KMS-11 (cell line): ENCODE data around the gene CALN1.

ENCODE experiments used
- H2AFZ ChIP-seq: fragments of 200-600 bp; sonication (generic); 2 replicates; pipeline ENCODE4 v1.6.1; 2016; ENCODE audit warnings: antibody characterized with exemption, mixed run types, low read depth
- H3K27ac ChIP-seq: fragments of 200-600 bp; sonication (generic); 2 replicates; pipeline ENCODE4 v1.6.1; 2016; ENCODE audit warnings: mild to moderate bottlenecking, mixed run types
- H3K27me3 ChIP-seq: fragments of 200-600 bp; sonication (generic); 2 replicates; pipeline ENCODE4 v1.6.1; 2017; ENCODE audit warnings: mild to moderate bottlenecking, low read depth, mixed run types, moderate library complexity; ENCODE audit not compliant: insufficient read depth
- H3K36me3 ChIP-seq: fragments of 200-600 bp; sonication (generic); 2 replicates; pipeline ENCODE4 v1.6.1; 2017; ENCODE audit warnings: mild to moderate bottlenecking, mixed run types; ENCODE audit not compliant: insufficient read depth
- H3K4me1 ChIP-seq: fragments of 200-600 bp; sonication (generic); 2 replicates; pipeline ENCODE4 v1.6.1; 2016; ENCODE audit warnings: mild to moderate bottlenecking, low read depth, mixed run types; ENCODE audit not compliant: poor library complexity, severe bottlenecking
- H3K4me2 ChIP-seq: fragments of 200-600 bp; sonication (generic); 2 replicates; pipeline ENCODE4 v1.7.0; 2016; ENCODE audit warnings: mild to moderate bottlenecking, mixed run types
- H3K4me3 ChIP-seq: fragments of 200-600 bp; sonication (generic); IDR thresholded peaks from 2 replicates; pipeline ENCODE4 v1.6.1; 2017; ENCODE audit warnings: low read depth, low read length, mixed read lengths; ENCODE audit not compliant: insufficient read depth
- H3K79me2 ChIP-seq: fragments of 200-600 bp; sonication (generic); 2 replicates; pipeline ENCODE4 v1.6.1; 2016; ENCODE audit warnings: low read depth, mixed run types; ENCODE audit not compliant: insufficient read depth
- H3K9ac ChIP-seq: fragments of 200-600 bp; sonication (generic); 2 replicates; pipeline ENCODE4 v1.6.1; 2016; ENCODE audit warnings: mild to moderate bottlenecking, mixed run types
- H4K20me1 ChIP-seq: fragments of 200-600 bp; sonication (generic); 2 replicates; pipeline ENCODE4 v1.6.1; 2016; ENCODE audit warnings: mild to moderate bottlenecking, mixed run types; ENCODE audit not compliant: insufficient read depth
- TF ChIP-seq, protein P1 (sequence below): fragments of 200-600 bp; sonication (generic); conservative IDR thresholded peaks from 2 replicates; pipeline ENCODE4 v1.6.1; 2017; ENCODE audit warnings: low read depth, mild to moderate bottlenecking, antibody characterized with exemption, low read length, moderate library complexity, mixed read lengths

CALN1 gene

DNA sequence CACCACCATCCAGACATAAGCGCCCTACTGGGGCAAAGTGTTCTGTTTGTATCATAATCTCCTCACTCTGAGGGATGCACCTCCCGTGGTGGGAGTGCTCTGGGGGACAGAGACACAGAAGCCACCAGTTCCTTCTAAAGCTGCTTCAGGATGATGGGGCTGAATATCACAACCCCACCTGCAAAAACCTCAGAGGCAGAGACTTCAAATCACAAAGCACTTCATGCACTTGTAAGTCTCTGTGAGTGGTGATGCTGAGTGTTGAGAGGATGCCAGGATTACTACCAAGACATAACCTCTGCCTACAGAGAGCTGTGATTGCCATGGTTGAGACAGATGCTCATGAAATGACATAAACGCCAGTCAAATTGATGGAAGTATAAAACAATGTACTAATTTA lies 255.5 kb downstream of the CALN1 start:
- Histone ChIP-seq H4K20me1 (no peaks in the 10 kb centered on the region), H3K79me2 (no peaks in the 10 kb centered on the region), H3K27me3 (no peaks in the 10 kb centered on the region), H3K27ac (no peak overlapping the region), H3K9ac (no peak overlapping the region), H3K4me2 (no peak overlapping the region), H3K4me1 (no peaks in the 10 kb centered on the region), H3K36me3 (no peaks in the 10 kb centered on the region), H3K4me3 (no peak overlapping the region), H2AFZ (no peak overlapping the region)
- TF ChIP-seq, protein P1, sequence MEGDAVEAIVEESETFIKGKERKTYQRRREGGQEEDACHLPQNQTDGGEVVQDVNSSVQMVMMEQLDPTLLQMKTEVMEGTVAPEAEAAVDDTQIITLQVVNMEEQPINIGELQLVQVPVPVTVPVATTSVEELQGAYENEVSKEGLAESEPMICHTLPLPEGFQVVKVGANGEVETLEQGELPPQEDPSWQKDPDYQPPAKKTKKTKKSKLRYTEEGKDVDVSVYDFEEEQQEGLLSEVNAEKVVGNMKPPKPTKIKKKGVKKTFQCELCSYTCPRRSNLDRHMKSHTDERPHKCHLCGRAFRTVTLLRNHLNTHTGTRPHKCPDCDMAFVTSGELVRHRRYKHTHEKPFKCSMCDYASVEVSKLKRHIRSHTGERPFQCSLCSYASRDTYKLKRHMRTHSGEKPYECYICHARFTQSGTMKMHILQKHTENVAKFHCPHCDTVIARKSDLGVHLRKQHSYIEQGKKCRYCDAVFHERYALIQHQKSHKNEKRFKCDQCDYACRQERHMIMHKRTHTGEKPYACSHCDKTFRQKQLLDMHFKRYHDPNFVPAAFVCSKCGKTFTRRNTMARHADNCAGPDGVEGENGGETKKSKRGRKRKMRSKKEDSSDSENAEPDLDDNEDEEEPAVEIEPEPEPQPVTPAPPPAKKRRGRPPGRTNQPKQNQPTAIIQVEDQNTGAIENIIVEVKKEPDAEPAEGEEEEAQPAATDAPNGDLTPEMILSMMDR: no peak

DNA sequence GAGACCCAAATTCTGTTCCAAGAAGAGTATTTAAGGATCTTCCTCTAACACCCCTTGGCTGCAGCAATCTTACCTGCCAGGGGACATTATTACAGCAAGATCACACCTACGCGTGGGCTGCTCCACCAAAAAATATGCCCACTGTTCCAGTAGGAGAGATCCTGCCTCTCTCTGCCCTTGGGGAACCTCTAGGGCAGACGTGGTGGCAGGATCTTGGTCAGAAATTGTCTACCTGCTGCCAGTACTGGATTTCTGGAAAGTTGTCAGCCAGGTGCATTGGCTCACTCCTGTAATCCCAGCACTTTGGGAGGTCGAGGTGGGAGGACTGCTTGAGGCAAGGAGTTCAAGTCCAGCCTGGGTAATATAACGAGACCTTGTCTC lies 259.0 kb downstream of the CALN1 start:
- Histone ChIP-seq H3K9ac (no peak overlapping the region), H3K4me3 (no peak overlapping the region), H3K4me1 (no peaks in the 10 kb centered on the region), H2AFZ (no peak overlapping the region), H3K36me3 (no peaks in the 10 kb centered on the region), H3K27me3 (no peaks in the 10 kb centered on the region), H3K79me2 (no peaks in the 10 kb centered on the region), H3K27ac (no peak overlapping the region), H4K20me1 (no peaks in the 10 kb centered on the region), H3K4me2 (no peak overlapping the region)
- TF ChIP-seq, protein P1: no peak

DNA sequence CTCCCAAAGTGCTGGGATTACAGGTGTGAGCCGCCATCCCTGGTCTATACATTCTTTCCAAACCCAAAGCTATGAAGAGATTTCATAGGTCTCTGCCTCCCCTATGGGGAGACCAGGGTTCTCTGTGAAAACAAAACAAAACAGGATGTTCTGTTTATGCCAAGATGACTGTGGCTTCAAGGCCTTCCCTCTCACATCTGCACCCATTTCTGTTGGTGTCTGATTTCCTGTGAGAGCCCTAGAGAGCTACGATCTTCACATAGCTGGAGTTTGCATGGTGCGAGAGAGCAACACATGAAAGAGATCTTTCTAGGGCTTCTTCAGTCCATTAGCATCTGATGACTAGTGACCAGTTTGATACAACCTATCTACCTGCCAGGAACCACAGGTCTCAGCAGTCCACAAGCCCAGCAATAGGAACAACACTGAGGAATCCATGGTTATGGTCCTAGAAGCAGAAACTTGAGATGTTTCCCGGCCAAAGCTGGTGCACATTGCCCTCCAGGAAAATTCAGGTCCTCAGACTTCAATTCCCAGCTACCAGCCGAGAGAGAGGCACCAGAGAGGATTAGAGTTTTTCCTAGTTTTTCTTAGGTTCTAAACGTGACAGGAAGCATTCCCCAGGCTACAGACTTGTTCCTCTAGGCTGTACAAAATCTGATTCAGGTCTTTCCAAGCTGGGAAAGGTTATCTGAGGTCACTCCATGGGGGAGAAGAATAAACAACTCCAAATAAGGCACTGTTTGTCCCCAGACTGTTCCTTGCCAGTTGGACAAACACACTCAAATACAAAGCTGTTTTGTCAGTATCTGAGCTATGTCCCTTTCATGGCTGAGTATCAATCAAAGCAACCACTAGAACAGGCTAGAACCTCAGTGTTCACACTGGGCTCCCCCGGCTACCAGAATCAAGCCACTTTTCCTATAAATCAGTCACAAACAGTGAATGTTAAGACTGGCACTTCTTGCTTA lies 259.7 kb downstream of the CALN1 start:
- H3K9ac ChIP-seq: no peak overlapping the region
- H3K36me3 ChIP-seq: no peaks in the 10 kb centered on the region
- H3K4me3 ChIP-seq: no peak overlapping the region
- H2AFZ ChIP-seq: no peak overlapping the region
- no peaks in the 10 kb centered on the region for H3K27me3 ChIP-seq
- no peaks in the 10 kb centered on the region for H3K4me1 ChIP-seq
- no peak overlapping the region for H3K4me2 ChIP-seq
- H3K27ac ChIP-seq: no peak overlapping the region
- no peaks in the 10 kb centered on the region for H4K20me1 ChIP-seq
- no peaks in the 10 kb centered on the region for H3K79me2 ChIP-seq
- TF ChIP-seq, protein P1: no peak

DNA sequence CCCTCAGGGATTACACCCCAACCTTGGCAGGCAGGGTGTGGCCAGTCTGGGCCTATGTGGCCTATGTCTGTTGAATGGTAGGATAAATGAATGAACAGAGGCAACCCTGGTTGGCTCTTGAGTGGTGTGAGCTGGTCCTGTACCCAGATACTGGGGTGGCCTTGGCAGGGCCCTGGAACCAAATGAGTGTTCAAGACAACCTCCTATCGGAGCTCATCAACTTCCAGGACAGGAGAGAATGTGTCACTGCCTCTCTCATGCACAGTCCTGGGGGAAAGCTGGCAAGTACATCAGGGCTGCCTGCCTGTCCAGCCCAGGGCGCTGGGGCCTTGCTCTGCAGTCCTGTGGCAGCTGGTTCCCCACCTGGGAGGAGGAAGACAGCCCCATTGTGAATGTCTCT lies 271.6 kb downstream of the CALN1 start:
- TF ChIP-seq, protein P1: no peak
- Histone ChIP-seq H3K27ac (no peak overlapping the region), H3K27me3 (no peaks in the 10 kb centered on the region), H3K79me2 (no peaks in the 10 kb centered on the region), H4K20me1 (no peaks in the 10 kb centered on the region), H3K4me1 (no peaks in the 10 kb centered on the region), H3K4me2 (no peak overlapping the region), H3K36me3 (no peaks in the 10 kb centered on the region), H3K9ac (no peak overlapping the region), H2AFZ (no peak overlapping the region), H3K4me3 (no peak overlapping the region)
